GM12874 (cell line): Measurements from ENCODE around the gene PRLR.

Experiments
- CTCF ChIP-seq: IDR thresholded peaks from 2 replicates; pipeline ENCODE4 v1.5.1; 2011; ENCODE audit warnings: low read depth, mild to moderate bottlenecking, control low read depth, low read length, moderate library complexity; ENCODE audit not compliant: insufficient read depth

The PRLR gene

DNA sequence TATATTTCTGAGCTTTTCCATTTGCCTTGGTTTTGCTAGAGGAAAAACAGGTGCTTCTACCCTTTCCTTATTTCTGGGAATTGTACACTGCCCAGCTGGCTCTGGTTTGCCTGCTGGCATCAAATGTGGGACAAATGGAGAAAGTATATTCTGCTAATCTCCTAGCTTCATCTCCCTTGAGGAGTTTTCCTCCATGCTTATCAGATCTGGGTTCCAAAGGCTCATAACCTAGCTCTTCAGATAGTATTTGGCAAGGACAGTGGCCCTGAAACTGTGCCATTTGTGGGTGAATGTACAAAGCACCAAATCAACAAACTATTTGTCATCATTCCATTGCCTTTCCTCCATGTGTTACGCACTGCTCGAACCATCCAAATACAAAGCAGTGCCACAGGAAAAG is 16.2 kb downstream of the PRLR start:
- no peak for TF ChIP-seq CTCF

DNA sequence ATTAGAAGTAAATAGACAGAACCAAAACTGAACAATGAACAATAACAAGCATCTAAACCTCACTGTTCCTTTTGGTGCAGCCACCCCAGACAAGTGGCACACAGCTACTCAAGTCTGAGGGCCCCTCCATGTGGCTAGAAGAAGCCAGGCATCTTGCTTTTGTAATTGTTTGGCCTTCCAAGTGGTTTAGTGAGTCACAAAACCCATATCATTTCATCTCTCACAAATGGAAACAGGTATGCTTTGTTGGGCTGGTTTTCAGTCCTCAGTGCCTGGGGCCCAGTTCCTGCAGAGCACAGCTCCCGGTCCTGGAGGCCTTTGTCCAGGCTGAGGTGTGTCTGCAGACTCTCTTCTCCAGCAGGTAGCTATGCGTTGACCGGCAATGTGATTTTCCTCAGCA is 16.7 kb downstream of the PRLR start:
- TF ChIP-seq CTCF = peak; percentile 27; the same call in 1 of the 2 replicates

GRCh38 chr5:35212122-35212982 is 17.9 kb downstream of the PRLR start:
- TF ChIP-seq CTCF = no peak

DNA sequence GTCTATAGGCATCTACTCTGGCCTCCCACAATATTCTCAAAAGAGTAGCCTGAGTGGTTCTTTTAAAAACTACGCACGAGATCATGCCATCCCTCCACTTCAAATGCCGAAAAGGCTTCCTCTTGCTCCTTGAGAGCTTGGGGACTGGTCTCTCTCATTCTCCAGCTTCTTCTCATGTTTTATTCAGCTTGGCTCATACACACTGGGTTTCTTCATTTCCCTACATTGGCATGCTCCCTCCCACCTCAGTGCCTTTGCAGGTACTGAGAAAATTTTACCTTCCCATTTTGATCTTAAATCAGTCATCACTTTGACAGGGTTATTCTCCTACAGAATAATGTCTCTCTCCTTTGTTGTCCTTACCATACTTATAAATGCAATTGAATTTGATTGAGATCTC is 20.4 kb downstream of the PRLR start:
- no peak for TF ChIP-seq CTCF

DNA sequence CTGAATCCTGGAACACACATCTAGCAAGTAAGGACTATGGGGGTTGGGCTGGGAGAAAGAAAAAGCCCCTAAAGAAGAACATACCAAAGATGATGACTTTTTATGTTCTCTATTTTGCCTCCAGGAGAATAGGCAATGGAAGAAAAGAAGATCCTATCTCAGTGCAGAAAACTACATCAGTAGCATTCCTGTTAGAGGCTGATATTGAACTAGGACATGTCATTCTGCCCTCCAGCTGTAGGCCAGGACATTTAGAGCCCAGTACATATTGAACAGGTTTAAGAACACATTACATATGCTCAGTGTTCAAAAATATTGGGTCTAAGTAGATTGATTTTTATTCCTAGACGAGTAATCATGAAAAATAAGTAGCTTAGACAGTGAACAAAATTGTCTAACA is 24.7 kb downstream of the PRLR start:
- TF ChIP-seq CTCF = no peak

GRCh38 chr5:35205186-35205585 is 25.1 kb downstream of the PRLR start:
- no peak for TF ChIP-seq CTCF

DNA sequence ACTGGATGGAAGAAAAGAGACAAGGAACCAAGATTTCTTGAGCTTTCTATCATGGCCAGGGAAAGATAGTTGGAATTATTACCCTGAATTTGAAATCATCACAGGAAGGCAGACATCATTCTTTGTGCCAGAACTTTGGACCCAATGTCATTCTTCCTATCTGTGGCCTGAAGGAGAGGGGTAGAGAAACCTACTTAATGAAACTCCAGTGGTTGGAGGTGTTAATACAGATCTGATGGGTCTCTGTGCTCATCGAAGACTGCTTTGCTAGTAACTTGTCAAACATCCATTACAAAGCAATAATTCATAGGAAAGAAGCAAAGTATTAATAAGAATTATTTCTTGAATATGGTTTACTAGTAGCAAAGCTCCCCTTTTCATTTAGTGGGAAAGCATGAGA is 26.9 kb downstream of the PRLR start:
- TF ChIP-seq CTCF = no peak
